Measurements from ENCODE around the gene MYLK2.

GRCh38 chr20:31809661-31810060, 9.5 kb upstream of the MYLK2 start:
- TF ChIP-seq CTCF (IDR thresholded peaks at IDR 0.05) (no peak), POLR2A (IDR thresholded peaks at IDR 0.05) (no peak)
